Upper lobe of left lung (tissue), 6 donors: ENCODE measurements around the gene NHSL2. TPM values are rescaled to one million over a fixed set of nuclear protein-coding genes. Genes with fewer than 3 reads are reported as not detected.
A peak's percentile ranks its signal among the peaks of the same experiment; 100 is the strongest.
"Not testable (repeated sequence)": the region's sequence is repeated elsewhere in the genome, so short reads cannot be mapped to it uniquely, and the experiment has no call there.

Experiments used
- ATAC-seq, 2 donors: fragments of 200-7000 bp; cut with Tn5 transposase; one replicate each; pipeline ENCODE4 v1.9.1; 2022; ENCODE audit warnings: mild to moderate bottlenecking in 2 of 2, moderate library complexity in 2 of 2; ENCODE audit not compliant: low FRiP score in 2 of 2
- DNase-seq, 2 donors: peaks; one replicate each; pipeline ENCODE4 v3.0.0-alpha.2; 2019 to 2020
- H3K27ac ChIP-seq, 4 donors: fragments of 200-600 bp; sonication (generic); one replicate each; pipeline ENCODE4 v1.5.1; 2016 to 2019
- H3K27me3 ChIP-seq, 4 donors: fragments of 200-600 bp; sonication (generic); one replicate each; pipeline ENCODE4 v1.5.1; 2017 to 2019
- H3K36me3 ChIP-seq, 4 donors: fragments of 200-600 bp; sonication (generic); one replicate each; pipeline ENCODE4 v1.5.1; 2016 to 2019
- H3K4me1 ChIP-seq, 4 donors: fragments of 200-600 bp; sonication (generic); one replicate each; pipeline ENCODE4 v1.5.1; 2018 to 2019
- H3K4me3 ChIP-seq, 4 donors: fragments of 200-600 bp; sonication (generic); one replicate each; pipeline ENCODE4 v1.5.1; 2017 to 2019; ENCODE audit warnings: mild to moderate bottlenecking in 2 of 4, moderate library complexity in 1 of 4
- H3K9me3 ChIP-seq, 4 donors: fragments of 200-600 bp; sonication (generic); one replicate each; pipeline ENCODE4 v1.5.1; 2018 to 2019
- EP300 ChIP-seq, 4 donors: sonication (generic); formaldehyde crosslinking; IDR thresholded peaks; one replicate each; pipeline ENCODE4 v1.5.1; 2017; ENCODE audit warnings: antibody characterized with exemption in 4 of 4, control low read depth in 2 of 4
- POLR2A ChIP-seq, 4 donors: fragments of 450-650 bp; IDR thresholded peaks; one replicate each; pipeline ENCODE4 v1.5.1; 2016 to 2017; ENCODE audit warnings: antibody characterized with exemption in 4 of 4, mild to moderate bottlenecking in 2 of 4
- POLR2AphosphoS5 ChIP-seq, 2 donors: sonication (generic); formaldehyde crosslinking; IDR thresholded peaks; one replicate each; pipeline ENCODE4 v1.5.1; 2017; ENCODE audit warnings: antibody characterized with exemption in 2 of 2
- WGBS, 2 donors: methylation state at CpG; one replicate each; pipeline ENCODE4 v1.1.5; 2017 to 2018; 5-methylcytosine and 5-hydroxymethylcytosine counted together
- total RNA-seq, 6 donors: library from RNA; depleted of rRNA in 4 of 6; stranded (reverse); fragments of >200 nt in 4 of 6; gene quantifications; one replicate each; pipeline versions ENCODE4 v1.1.0 to v1.2.1, GENCODE V29; 2016 to 2021
- TF ChIP-seq, protein P1 (sequence below), 6 experiments: fragments of 450-650 bp in 4 of 6; fragments of 200-600 bp in 2 of 6; sonication (generic) in 2 of 6; IDR thresholded peaks; one replicate each; pipeline ENCODE4 v1.5.1; 2016 to 2019; ENCODE audit warnings: antibody characterized with exemption in 6 of 6
- donor health status: DM: no; HTN: no; CAD: no; lungs with moderate emphysema.
- donor health status: DM: no; HTN: yes; CAD: no; lungs with severe emphysema.

Gene NHSL2
- total RNA-seq, 6 donors from 2014 or later = 5.8 to 18.3 (median 9.9) TPM

GRCh38 chrX:71872542-71873458 is 37.8 kb upstream of the NHSL2 start:
- WGBS, 2 donors = 92% methylated on average over 52 of the region's 53 CpGs; no CpG with 5 or more reads in 1 of the 2 donors
- ATAC-seq = peak in 1 of 2 donors; percentile 55
- no peaks in the 10 kb centered on the region for H3K9me3 ChIP-seq

DNA sequence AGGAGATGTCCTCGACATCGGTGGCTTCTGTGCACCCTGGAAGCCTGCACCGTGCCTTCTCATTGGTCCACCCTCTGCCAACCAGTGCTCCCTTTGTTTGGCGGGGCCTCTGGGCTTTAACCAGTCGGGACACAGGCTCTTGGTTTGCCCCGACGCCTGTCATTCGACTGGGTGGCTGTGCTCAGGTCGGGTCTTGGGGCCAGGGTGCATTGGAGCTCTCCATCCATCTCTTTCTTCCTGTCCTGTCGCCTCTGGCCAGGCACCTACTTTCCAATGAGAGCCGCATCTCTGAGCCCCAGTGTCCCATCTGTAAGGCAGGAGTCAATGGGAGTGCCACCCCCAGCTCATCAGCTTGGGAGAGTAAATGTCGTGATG is 37.2 kb upstream of the NHSL2 start:
- H3K4me1 ChIP-seq = no peaks in the 10 kb centered on the region
- H3K27me3 ChIP-seq = no peaks in the 10 kb centered on the region
- H3K9me3 ChIP-seq = no peaks in the 10 kb centered on the region
- ATAC-seq = no peak
- no peak overlapping the region for H3K27ac ChIP-seq
- H3K36me3 ChIP-seq = no peaks in the 10 kb centered on the region
- WGBS, 2 donors = 78 to 87% methylated on average over 3 to 10 of the region's 12 CpGs
- no peak for DNase-seq
- no peak overlapping the region for H3K4me3 ChIP-seq
- TF ChIP-seq POLR2A (IDR thresholded peaks at IDR 0.05) (no peak), EP300 (IDR thresholded peaks at IDR 0.05) (no peak), POLR2AphosphoS5 (IDR thresholded peaks at IDR 0.05) (no peak)
- TF ChIP-seq, protein P1, sequence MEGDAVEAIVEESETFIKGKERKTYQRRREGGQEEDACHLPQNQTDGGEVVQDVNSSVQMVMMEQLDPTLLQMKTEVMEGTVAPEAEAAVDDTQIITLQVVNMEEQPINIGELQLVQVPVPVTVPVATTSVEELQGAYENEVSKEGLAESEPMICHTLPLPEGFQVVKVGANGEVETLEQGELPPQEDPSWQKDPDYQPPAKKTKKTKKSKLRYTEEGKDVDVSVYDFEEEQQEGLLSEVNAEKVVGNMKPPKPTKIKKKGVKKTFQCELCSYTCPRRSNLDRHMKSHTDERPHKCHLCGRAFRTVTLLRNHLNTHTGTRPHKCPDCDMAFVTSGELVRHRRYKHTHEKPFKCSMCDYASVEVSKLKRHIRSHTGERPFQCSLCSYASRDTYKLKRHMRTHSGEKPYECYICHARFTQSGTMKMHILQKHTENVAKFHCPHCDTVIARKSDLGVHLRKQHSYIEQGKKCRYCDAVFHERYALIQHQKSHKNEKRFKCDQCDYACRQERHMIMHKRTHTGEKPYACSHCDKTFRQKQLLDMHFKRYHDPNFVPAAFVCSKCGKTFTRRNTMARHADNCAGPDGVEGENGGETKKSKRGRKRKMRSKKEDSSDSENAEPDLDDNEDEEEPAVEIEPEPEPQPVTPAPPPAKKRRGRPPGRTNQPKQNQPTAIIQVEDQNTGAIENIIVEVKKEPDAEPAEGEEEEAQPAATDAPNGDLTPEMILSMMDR (IDR thresholded peaks at IDR 0.05) = no peak

More at GRCh38 chrX:71872542-71873458, 37.8 kb upstream of the NHSL2 start:
- no peak for TF ChIP-seq POLR2A (IDR thresholded peaks at IDR 0.05)
- no peak for TF ChIP-seq EP300 (IDR thresholded peaks at IDR 0.05)
- no peak overlapping the region for H3K27ac ChIP-seq
- H3K36me3 ChIP-seq = no peaks in the 10 kb centered on the region
- DNase-seq = peak in 1 of 2 donors; percentile 41
- no peak overlapping the region for H3K4me3 ChIP-seq
- H3K27me3 ChIP-seq = no peaks in the 10 kb centered on the region
- no peaks in the 10 kb centered on the region for H3K4me1 ChIP-seq

DNA sequence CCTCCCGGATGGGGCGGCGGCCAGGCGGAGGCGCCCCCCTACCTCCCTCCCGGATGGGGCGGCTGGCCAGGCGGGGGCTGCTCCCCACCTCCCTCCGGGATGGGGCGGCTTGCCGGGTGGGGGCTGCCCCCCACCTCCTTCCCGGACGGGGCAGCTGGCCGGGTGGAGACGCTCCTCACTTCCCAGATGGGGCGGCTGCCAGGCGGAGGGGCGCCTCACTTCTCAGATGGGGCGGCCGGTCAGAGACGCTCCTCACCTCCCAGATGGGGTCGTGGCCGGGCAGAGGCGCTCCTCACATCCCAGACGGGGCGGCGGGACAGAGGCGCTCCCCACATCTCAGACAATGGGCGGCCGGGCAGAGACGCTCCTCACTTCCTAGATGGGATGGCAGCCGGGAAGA is 33.8 kb upstream of the NHSL2 start:
- H3K4me1 ChIP-seq, H3K27ac ChIP-seq, H3K4me3 ChIP-seq, H3K9me3 ChIP-seq, ATAC-seq, H3K27me3 ChIP-seq, H3K36me3 ChIP-seq: not testable (repeated sequence)
- DNase-seq = peak in 1 of 2 donors; percentile 34
- 92% methylated on average over 12 of the region's 32 CpGs; no CpG with 5 or more reads in 1 of the 2 donors for WGBS, 2 donors

GRCh38 chrX:71885099-71885498 is 25.5 kb upstream of the NHSL2 start:
- Histone ChIP-seq H3K9me3 (no peaks in the 10 kb centered on the region), H3K4me3 (no peak overlapping the region), H3K27me3 (no peaks in the 10 kb centered on the region), H3K27ac (no peak overlapping the region), H3K4me1 (no peaks in the 10 kb centered on the region), H3K36me3 (no peaks in the 10 kb centered on the region)
- ATAC-seq (no peak), DNase-seq (no peak)
- TF ChIP-seq, protein P1 (IDR thresholded peaks at IDR 0.05) = no peak
- TF ChIP-seq EP300 (IDR thresholded peaks at IDR 0.05) = no peak
- TF ChIP-seq POLR2AphosphoS5 (IDR thresholded peaks at IDR 0.05) = no peak
- no peak for TF ChIP-seq POLR2A (IDR thresholded peaks at IDR 0.05)
- 58 to 76% methylated on average over 3 of the region's 3 CpGs for WGBS, 2 donors

DNA sequence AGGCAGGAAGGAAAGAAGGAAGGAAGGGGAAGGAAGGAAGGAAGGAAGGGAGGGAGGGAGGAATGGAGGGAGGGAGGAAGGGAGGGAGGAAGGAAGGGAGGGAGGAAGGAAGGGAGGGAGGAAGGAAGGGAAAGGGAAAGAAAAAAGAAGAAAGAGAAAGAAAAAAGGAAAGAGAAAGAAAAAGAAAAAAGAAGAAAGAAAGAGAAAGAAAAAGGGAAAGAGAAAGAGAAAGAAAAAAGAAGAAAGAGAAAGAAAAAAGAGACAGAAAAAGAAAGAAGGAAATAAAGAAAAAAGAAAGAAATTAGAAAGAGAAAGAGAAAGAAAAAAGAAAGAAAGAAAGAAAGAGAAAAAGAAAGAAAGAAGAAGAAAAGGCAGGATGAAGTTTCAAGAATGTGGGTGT is 15.0 kb upstream of the NHSL2 start:
- Histone ChIP-seq H3K27me3 (no peaks in the 10 kb centered on the region), H3K36me3 (no peaks in the 10 kb centered on the region), H3K4me3 (no peak overlapping the region), H3K4me1 (no peaks in the 10 kb centered on the region), H3K27ac (no peak overlapping the region), H3K9me3 (no peaks in the 10 kb centered on the region)
- no peak for ATAC-seq
- DNase-seq = no peak
- TF ChIP-seq, protein P1 (IDR thresholded peaks at IDR 0.05) = no peak
- TF ChIP-seq POLR2AphosphoS5 (IDR thresholded peaks at IDR 0.05) (no peak), POLR2A (IDR thresholded peaks at IDR 0.05) (no peak), EP300 (IDR thresholded peaks at IDR 0.05) (no peak)

- peaks cover 0 to 6% (median 2%) of the 10 kb centered on the region in 4 donors for H3K4me1 ChIP-seq
- TF ChIP-seq, protein P1 (IDR thresholded peaks at IDR 0.05) = no peak
- no peak for TF ChIP-seq EP300 (IDR thresholded peaks at IDR 0.05)
- DNase-seq (no peak), ATAC-seq (no peak)
- WGBS, 2 donors = 62 to 73% methylated on average over 5 of the region's 5 CpGs
- no peaks in the 10 kb centered on the region for H3K9me3 ChIP-seq
- no peak overlapping the region for H3K27ac ChIP-seq
- H3K36me3 ChIP-seq = no peaks in the 10 kb centered on the region
- H3K27me3 ChIP-seq = peaks cover 0 to 4% (median 0%) of the 10 kb centered on the region in 4 donors
- no peak overlapping the region for H3K4me3 ChIP-seq
Measured at GRCh38 chrX:71906144-71906543, 4.5 kb upstream of the NHSL2 start.
